Heart right ventricle (tissue), 16 donors: ENCODE data around the gene RPIA. TPM values are rescaled to one million over a fixed set of nuclear protein-coding genes. Genes with fewer than 3 reads are reported as not detected.
"Not testable (repeated sequence)": the region's sequence is repeated elsewhere in the genome, so short reads cannot be mapped to it uniquely, and the experiment has no call there.

Experiments
- ATAC-seq, 8 donors: fragments of 200-7000 bp; cut with Tn5 transposase; one replicate each; pipeline ENCODE4 v1.9.1; 2020; ENCODE audit warnings: mild to moderate bottlenecking in 8 of 8, moderate library complexity in 8 of 8, moderate number of reproducible peaks in 1 of 8
- DNase-seq, 2 donors: peaks; one replicate each; pipeline ENCODE4 v3.0.0-alpha.2; 2020
- H3K27ac ChIP-seq, 10 donors: fragments of 200-600 bp; sonication (generic) in 2 of 10; one replicate each; pipeline versions ENCODE4 v1.5.0 to v1.8.0; 2020 to 2022; ENCODE audit warnings: mild to moderate bottlenecking in 3 of 10
- H3K27me3 ChIP-seq, 7 donors: fragments of 200-600 bp; one replicate each; pipeline ENCODE4 v1.8.0; 2021 to 2022; ENCODE audit warnings: mild to moderate bottlenecking in 2 of 7
- H3K36me3 ChIP-seq, 9 donors: fragments of 200-600 bp; sonication (generic) in 1 of 9; one replicate each; pipeline versions ENCODE4 v1.5.0 to v1.8.0; 2020 to 2022; ENCODE audit warnings: mild to moderate bottlenecking in 2 of 9
- H3K4me1 ChIP-seq, 9 donors: fragments of 200-600 bp; sonication (generic) in 1 of 9; one replicate each; pipeline versions ENCODE4 v1.5.0 to v1.8.0; 2020 to 2022; ENCODE audit warnings: mild to moderate bottlenecking in 4 of 9
- H3K4me3 ChIP-seq, 10 donors: fragments of 200-600 bp; sonication (generic) in 2 of 10; one replicate each; pipeline versions ENCODE4 v1.5.0 to v1.8.0; 2020 to 2022; ENCODE audit warnings: mild to moderate bottlenecking in 7 of 10, moderate library complexity in 2 of 10
- H3K9me3 ChIP-seq, 11 donors: fragments of 200-600 bp in 10 of 11; sonication (generic) in 2 of 11; one replicate each; pipeline versions ENCODE4 v1.5.0 to v1.8.0; 2013 to 2022; ENCODE audit warnings: mild to moderate bottlenecking in 2 of 11, control low read depth in 1 of 11, moderate library complexity in 1 of 11
- WGBS, 2 donors: extraction: QIAGEN DNeasy Blood & Tissue Kit; methylation state at CpG; one replicate each; pipeline ENCODE4 v1.1.7; 2013; ENCODE audit warnings: inconsistent platforms in 1 of 2; 5-methylcytosine and 5-hydroxymethylcytosine counted together
- intact Hi-C, 10 donors: fragments of 100-400 bp; cut with DNase I; formaldehyde crosslinking; loops; one replicate each; pipeline versions ENCODE4 v1.11.1 to v1.14.2; 2022
- polyA plus RNA-seq, 2 donors: library from polyadenylated mRNA; stranded (reverse); fragments of 200-250 nt; gene quantifications; one replicate each; pipeline ENCODE4 v1.2.3, GENCODE V29; 2013
- total RNA-seq, 10 donors: library from RNA; stranded (reverse); fragmentation: NEBNext Ultra II Directional in 3 of 10; extraction: Animal tissue kit (Norgen Biotek cat#: 25700) in 3 of 10; gene quantifications; one replicate each; pipeline versions ENCODE4 v1.2.1 to v1.2.4, GENCODE V29; 2021 to 2023
- TF ChIP-seq, protein P1 (sequence below), 9 donors: fragments of 200-600 bp; sonication (generic) in 2 of 9; IDR thresholded peaks; one replicate each; pipeline versions ENCODE4 v1.5.0 to v1.8.0; 2021 to 2022; ENCODE audit warnings: antibody characterized with exemption in 9 of 9, mild to moderate bottlenecking in 5 of 9, moderate library complexity in 1 of 9
- donor health status: Arrhythmogenic right ventricular cardiomyopathy.
- donor health status: ischemic (EF 13 %, LVEDD 7.1; RV severe dilation, severe dysfunction).
- donor health status: healthy with polysubstance abuse.
- donor health status: DM: no; HTN: yes; CAD: no.
- donor health status: DM: no; HTN: no; CAD: no.
- donor health status: ischemic (EF 25% LVEDD 6.9; RV normal size, moderate dysfunction).
- donor health status: ischemic (EF 25% LVEDD 5.7; RV mildly dilated, moderate dysfunction).
- donor health status: healthy.
- donor health status: DM: yes; HTN: yes; CAD: no.
- donor health status: Ischemic cardiomyopathy.
- donor health status: ischemic (EF 35%, LVEDD 5.7; RV mildly dilated, moderate dysfunction).
- donor health status: nonischemic (EF 11% LVEDD 7.7; RV severe dilation, severe dysfunction).
- donor health status: DM: yes; HTN: yes; CAD: no.
- donor health status: PGD.
- donor health status: ischemic (EF 29% LVEDD 5.4; RV normal size, mild dysfunction).
- donor health status: nonischemic (EF 23%, LVEDD 6.1; RV moderate dilation, normal function).

The RPIA gene
- total and polyA plus RNA-seq, 12 donors: 9.1 to 18.7 (median 13.5) TPM

DNA sequence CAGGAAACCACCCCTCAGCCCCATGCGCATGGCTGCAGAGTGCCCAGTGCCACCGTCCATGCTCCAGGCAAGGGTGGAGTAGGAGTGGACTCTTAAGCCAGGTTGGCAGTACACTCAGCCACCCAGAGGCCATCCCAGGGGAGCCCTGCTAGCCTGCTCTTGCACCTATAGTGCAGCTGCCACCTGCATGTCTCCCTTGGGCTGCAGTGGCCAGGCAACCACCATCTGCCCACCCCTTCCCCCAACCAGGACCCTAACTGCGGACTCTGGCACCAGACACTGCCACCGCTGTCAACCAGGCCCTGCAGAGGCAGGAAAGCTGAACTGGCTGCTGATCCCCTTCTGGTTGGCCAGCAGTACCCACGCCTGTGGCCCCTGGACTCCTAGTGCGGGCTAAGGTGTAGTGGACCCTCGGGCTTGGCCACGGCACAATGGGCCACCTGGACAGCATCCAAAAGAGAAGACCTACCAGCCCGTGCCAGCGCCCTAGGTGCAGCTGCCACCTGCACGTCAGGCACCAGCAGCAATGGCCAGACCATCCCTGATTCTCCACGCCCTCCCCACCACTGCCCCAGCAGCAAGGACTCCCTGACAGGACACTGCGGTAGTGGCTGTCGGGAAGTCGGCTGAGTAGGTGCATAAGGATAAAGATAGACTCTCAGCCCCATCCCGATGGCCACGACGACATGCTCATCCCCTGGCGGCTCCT is 72.8 kb downstream of the RPIA start:
- TF ChIP-seq, protein P1, sequence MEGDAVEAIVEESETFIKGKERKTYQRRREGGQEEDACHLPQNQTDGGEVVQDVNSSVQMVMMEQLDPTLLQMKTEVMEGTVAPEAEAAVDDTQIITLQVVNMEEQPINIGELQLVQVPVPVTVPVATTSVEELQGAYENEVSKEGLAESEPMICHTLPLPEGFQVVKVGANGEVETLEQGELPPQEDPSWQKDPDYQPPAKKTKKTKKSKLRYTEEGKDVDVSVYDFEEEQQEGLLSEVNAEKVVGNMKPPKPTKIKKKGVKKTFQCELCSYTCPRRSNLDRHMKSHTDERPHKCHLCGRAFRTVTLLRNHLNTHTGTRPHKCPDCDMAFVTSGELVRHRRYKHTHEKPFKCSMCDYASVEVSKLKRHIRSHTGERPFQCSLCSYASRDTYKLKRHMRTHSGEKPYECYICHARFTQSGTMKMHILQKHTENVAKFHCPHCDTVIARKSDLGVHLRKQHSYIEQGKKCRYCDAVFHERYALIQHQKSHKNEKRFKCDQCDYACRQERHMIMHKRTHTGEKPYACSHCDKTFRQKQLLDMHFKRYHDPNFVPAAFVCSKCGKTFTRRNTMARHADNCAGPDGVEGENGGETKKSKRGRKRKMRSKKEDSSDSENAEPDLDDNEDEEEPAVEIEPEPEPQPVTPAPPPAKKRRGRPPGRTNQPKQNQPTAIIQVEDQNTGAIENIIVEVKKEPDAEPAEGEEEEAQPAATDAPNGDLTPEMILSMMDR (IDR thresholded peaks at IDR 0.05): no peak
- Histone ChIP-seq H3K4me3 (no peak overlapping the region), H3K36me3 (no peaks in the 10 kb centered on the region), H3K9me3 (peaks cover 0 to 16% (median under 1%) of the 10 kb centered on the region in 11 donors), H3K27me3 (peaks cover 12 to 41% (median 24%) of the 10 kb centered on the region in 7 donors), H3K27ac (no peak overlapping the region), H3K4me1 (peaks cover 3 to 15% (median 13%) of the 10 kb centered on the region in 9 donors)
- 88% methylated on average over 19 of the region's 19 CpGs for WGBS, 2 donors
- peak in 1 of 8 donors; percentile 22 for ATAC-seq
- DNase-seq: no peak
- intact Hi-C loops: no loop called here

DNA sequence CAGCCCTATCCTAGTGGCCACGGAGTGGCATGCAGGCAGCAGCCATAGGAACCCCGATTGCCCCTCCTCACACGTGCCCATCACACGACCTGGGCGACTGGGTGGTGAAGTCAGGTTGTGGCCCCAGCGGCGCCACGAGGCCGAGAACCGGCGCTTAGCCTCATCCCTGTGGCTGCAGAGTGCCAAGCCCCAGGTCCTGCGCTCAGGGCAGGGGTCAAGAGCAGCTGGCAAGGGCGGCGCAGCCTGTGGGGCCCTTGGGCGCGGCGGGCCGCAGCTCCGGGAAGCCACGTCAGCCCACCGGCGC is 73.3 kb downstream of the RPIA start:
- intact Hi-C loops: no loop called here
- TF ChIP-seq, protein P1 (IDR thresholded peaks at IDR 0.05): no peak
- peaks cover 0 to 11% (median 0%) of the 10 kb centered on the region in 11 donors for H3K9me3 ChIP-seq
- H3K4me3 ChIP-seq: peak overlapping the region; percentile 3 to 58 (median 44)
- H3K36me3 ChIP-seq: no peaks in the 10 kb centered on the region
- H3K27ac ChIP-seq: no peak overlapping the region
- 17 to 29% methylated on average over 16 to 22 of the region's 22 CpGs for WGBS, 2 donors
- peaks cover 12 to 41% (median 27%) of the 10 kb centered on the region in 7 donors for H3K27me3 ChIP-seq
- ATAC-seq (no peak), DNase-seq (no peak)
- peaks cover 3 to 15% (median 13%) of the 10 kb centered on the region in 9 donors for H3K4me1 ChIP-seq

DNA sequence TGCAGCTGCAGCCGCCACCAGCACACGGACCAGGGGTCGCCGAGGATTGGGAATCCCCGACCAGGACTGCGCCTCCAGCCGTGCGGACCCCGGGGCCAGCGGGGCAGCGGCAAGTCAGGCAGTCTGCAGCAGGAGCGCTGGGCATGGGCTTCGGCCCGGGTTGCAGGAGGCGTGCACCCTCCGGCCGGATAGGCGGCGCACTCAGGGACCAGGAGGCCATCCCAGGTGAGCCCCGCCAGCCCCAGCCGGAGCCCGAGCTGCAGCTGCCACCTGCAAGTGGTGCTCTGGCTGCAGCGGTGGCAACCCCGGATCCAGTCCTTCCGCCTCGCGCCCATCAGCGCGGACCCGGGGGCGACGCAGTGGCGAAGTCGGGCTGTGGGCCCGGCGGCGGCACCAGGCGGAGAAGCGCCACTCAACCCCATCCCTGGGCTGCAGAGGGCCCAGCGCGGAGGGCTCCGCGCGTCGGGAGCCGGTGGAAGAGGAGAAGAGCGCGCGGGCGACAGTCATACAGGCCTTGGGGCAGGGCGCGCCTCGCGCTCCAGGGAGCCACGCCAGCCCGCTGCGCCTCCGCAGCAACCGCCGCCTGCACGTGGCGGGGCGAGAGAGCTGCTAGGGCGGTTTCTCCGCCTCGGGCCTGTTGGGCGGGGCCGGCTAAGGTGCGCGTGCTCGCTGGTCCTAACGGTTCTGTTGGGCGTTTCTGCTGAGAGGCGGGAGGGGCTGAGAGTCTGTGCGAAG is 73.8 kb downstream of the RPIA start:
- Histone ChIP-seq H3K9me3 (peaks cover 0 to 8% (median 0%) of the 10 kb centered on the region in 11 donors), H3K27me3 (peaks cover 12 to 44% (median 29%) of the 10 kb centered on the region in 7 donors), H3K36me3 (no peaks in the 10 kb centered on the region), H3K4me3 (peak overlapping the region; percentile 3 to 58 (median 44)), H3K4me1 (peaks cover 3 to 15% (median 13%) of the 10 kb centered on the region in 9 donors), H3K27ac (no peak overlapping the region)
- intact Hi-C loops: no loop called here
- WGBS, 2 donors: 0 to 1% methylated on average over 73 to 75 of the region's 75 CpGs
- TF ChIP-seq, protein P1 (IDR thresholded peaks at IDR 0.05): no peak
- DNase-seq (no peak), ATAC-seq (peak in 2 of 8 donors; percentile 27 to 39)

DNA sequence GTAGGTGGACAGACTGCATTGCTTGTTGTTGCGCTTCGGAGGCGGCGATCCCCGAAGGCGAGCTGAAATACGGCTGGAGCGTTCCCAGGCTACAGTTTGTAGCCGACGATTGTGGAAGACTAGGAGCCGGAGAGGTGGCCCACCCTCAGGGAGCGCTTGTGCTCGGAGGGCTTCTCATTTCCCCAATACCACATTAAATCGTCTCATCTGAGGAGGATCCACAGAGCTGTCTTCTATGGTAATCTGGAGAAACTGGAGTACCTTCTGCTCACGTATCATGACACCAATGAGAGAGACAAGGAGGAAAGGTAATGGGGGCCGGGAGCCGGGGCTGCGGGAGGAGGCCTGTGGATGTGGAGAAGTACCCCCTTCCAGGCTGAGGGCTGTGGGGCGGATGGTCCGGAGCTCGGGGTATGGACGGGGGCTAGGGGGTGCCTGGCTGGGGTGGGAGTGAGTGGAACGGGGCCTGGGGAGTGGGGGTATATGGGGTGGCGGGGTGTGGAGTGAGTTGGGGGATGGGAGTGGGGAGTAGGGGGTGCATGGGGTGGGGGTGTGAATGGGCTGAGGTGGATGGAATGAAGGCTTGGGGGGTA is 74.5 kb downstream of the RPIA start:
- intact Hi-C loops, ATAC-seq, DNase-seq, H3K36me3 ChIP-seq, H3K9me3 ChIP-seq, H3K27ac ChIP-seq: not testable (repeated sequence)
- WGBS, 2 donors: 24 to 29% methylated on average over 24 of the region's 24 CpGs
- H3K27me3 ChIP-seq: peaks cover 12 to 46% (median 30%) of the 10 kb centered on the region in 7 donors
- H3K4me1 ChIP-seq: peaks cover 3 to 15% (median 13%) of the 10 kb centered on the region in 9 donors
- peak overlapping the region; percentile 3 to 58 (median 44) for H3K4me3 ChIP-seq
